ENCODE results near the gene GSG1. TPM values are rescaled to one million over a fixed set of nuclear protein-coding genes. Genes with fewer than 3 reads are reported as not detected.

Gene GSG1
- total and polyA plus RNA-seq, 2 of the 8 experiments (the other 6 are each of a cell fraction or from before 2014, with no cell fraction given): 0.89 to 1.4 TPM

DNA sequence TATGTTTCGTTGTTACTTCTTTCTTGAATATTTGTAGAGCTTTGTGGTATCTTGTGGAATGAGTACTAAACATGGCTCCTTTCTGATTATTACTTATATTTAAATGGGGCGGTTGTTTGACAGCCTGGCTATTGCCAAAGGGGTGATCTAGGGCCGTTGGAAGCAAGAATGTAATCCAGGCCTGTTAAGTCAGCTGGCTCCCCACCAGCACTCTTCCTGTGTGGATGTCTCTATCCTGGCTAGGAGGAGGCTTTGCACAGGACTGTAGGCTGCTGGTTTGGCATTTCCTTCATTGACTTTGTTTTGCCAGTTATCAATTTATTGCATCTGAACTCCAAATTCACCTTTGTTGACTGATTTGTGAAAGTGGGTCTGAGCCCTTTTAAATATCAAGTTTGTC lies 53.7 kb downstream of the GSG1 start:
- H3K4ac ChIP-seq (replicated peaks; ENCODE audit: insufficient read length, low read depth, low read length): no peak overlapping the region
- H3K23ac ChIP-seq (ENCODE audit: insufficient read length): no peak overlapping the region
- FAIRE-seq (peak; percentile 7), DNase-seq (ENCODE audit: low read depth in 1 of 2, low spot score in 2 of 2) (no peak)
- H3K23me2 ChIP-seq (ENCODE audit: low read depth, low read length): peaks cover 2% of the 10 kb centered on the region; the same call in 1 of the 2 replicates
- H4K91ac ChIP-seq (replicated peaks; ENCODE audit: insufficient read length, low read length): no peak overlapping the region
- H3K14ac ChIP-seq (ENCODE audit: insufficient read length): no peak overlapping the region
- peaks cover 2% of the 10 kb centered on the region; the same call in 1 of the 2 replicates for H3K79me1 ChIP-seq (ENCODE audit: low read depth, low read length)
- H3K4me1 ChIP-seq (replicated peaks in 1 of 4; ENCODE audit: control insufficient read depth in 3 of 4, insufficient read depth in 4 of 4, low read length in 3 of 4): peaks cover 0 to 7% (median 4%) of the 10 kb centered on the region in 4 experiments; a peak in 3 of 7 replicates
- H3K18ac ChIP-seq (ENCODE audit: extremely low read depth, low read length): no peak overlapping the region
- H2BK5ac ChIP-seq (ENCODE audit: low read depth, low read length): no peak overlapping the region
- no peak overlapping the region for H2AFZ ChIP-seq (ENCODE audit: low read length)
- CTCF ChIA-PET (ENCODE audit: partially characterized antibody): interaction anchor here (1.0 to 1.2 kb wide), 2 partner anchors 64 to 134 kb away, joined by 3 to 5 read pairs; no protein-coding TSS in a partner anchor
- no peak overlapping the region for H3K27ac ChIP-seq (ENCODE audit: low read depth, low read length)
- no peak overlapping the region for H2BK120ac ChIP-seq (replicated peaks; ENCODE audit: low read depth, low read length)
- WGBS, 2 experiments (ENCODE audit: extremely low coverage in 1 of 2, insufficient coverage in 1 of 2, insufficient read length in 1 of 2, insufficient replicate concordance in 2 of 2, low coverage in 1 of 2, low lambda C conversion rate in 2 of 2, missing lambda C conversion rate in 1 of 2): 84% methylated on average over 3 of the region's 3 CpGs; no CpG with 5 or more reads in 1 of the 2 experiments
- H4K8ac ChIP-seq (ENCODE audit: extremely low read depth, insufficient read depth, low read length): no peak overlapping the region
- H3K9ac ChIP-seq (replicated peaks in 1 of 4; ENCODE audit: extremely low read depth in 1 of 4, low read depth in 3 of 4, low read length in 3 of 4): no peak overlapping the region
- H4K20me1 ChIP-seq (replicated peaks in 1 of 2; ENCODE audit: control insufficient read depth in 1 of 2, insufficient read depth in 2 of 2, low read length in 2 of 2): peaks cover 0 to 1% of the 10 kb centered on the region in 2 experiments
- no peak overlapping the region for H2AK5ac ChIP-seq (ENCODE audit: low read depth, low read length)
- no peak overlapping the region for H3K56ac ChIP-seq (replicated peaks; ENCODE audit: insufficient read length, low read depth, low read length)
- peaks cover 0 to 63% of the 10 kb centered on the region in 2 experiments; a peak in 2 of 4 replicates for H3K79me2 ChIP-seq (ENCODE audit: control insufficient read depth in 1 of 2, insufficient read depth in 2 of 2, low read length in 2 of 2)
- H2BK15ac ChIP-seq (ENCODE audit: low read length): no peak overlapping the region
- no peak overlapping the region for H3K4me2 ChIP-seq (ENCODE audit: insufficient read depth in 1 of 2, low read depth in 2 of 2, low read length in 2 of 2)
- H3K4me3 ChIP-seq (ENCODE audit: extremely low read depth in 1 of 4, insufficient read depth in 2 of 4, low read depth in 3 of 4, low read length in 4 of 4): no peak overlapping the region
- H2BK20ac ChIP-seq (ENCODE audit: low read length): no peak overlapping the region
- no peaks in the 10 kb centered on the region for H3K27me3 ChIP-seq (replicated peaks in 1 of 4; ENCODE audit: control insufficient read depth in 3 of 4, extremely low read depth in 1 of 4, insufficient read depth in 3 of 4, low read length in 3 of 4)
- H3K9me3 ChIP-seq (ENCODE audit: insufficient read depth in 2 of 2, low read depth in 1 of 2, low read length in 1 of 2): peaks cover 12 to 14% of the 10 kb centered on the region in 2 experiments; a peak in 3 of 4 replicates
- no peak overlapping the region for H4K5ac ChIP-seq (ENCODE audit: insufficient read length, low read depth, low read length)
- H3K36me3 ChIP-seq (ENCODE audit: control insufficient read depth in 2 of 4, insufficient read depth in 4 of 4, low read length in 3 of 4): no peaks in the 10 kb centered on the region; a peak in 5 of 8 replicates
- POLR2A ChIA-PET (ENCODE audit: partially characterized antibody): interaction anchor here (0.7 to 1.3 kb wide), 2 partner anchors 16 to 37 kb away, joined by 3 read pairs; no protein-coding TSS in a partner anchor
- no peak overlapping the region for H2BK12ac ChIP-seq (ENCODE audit: low read depth, low read length)
- no peak for TF ChIP-seq TBP (IDR thresholded peaks at IDR 0.05; ENCODE audit: low read depth, low read length)
- no peak for TF ChIP-seq POU5F1 (IDR thresholded peaks at IDR 0.05; ENCODE audit: low read depth, low read length)
- no peak for TF ChIP-seq FOSL1 (IDR thresholded peaks at IDR 0.05; ENCODE audit: insufficient read depth, low read depth, low read length)
- TF ChIP-seq SAP30 (IDR thresholded peaks at IDR 0.05; ENCODE audit: insufficient read depth, insufficient replicate concordance, low read length): no peak
- TF ChIP-seq SP4 (IDR thresholded peaks at IDR 0.05; ENCODE audit: low read length): no peak
- TF ChIP-seq, protein P1, sequence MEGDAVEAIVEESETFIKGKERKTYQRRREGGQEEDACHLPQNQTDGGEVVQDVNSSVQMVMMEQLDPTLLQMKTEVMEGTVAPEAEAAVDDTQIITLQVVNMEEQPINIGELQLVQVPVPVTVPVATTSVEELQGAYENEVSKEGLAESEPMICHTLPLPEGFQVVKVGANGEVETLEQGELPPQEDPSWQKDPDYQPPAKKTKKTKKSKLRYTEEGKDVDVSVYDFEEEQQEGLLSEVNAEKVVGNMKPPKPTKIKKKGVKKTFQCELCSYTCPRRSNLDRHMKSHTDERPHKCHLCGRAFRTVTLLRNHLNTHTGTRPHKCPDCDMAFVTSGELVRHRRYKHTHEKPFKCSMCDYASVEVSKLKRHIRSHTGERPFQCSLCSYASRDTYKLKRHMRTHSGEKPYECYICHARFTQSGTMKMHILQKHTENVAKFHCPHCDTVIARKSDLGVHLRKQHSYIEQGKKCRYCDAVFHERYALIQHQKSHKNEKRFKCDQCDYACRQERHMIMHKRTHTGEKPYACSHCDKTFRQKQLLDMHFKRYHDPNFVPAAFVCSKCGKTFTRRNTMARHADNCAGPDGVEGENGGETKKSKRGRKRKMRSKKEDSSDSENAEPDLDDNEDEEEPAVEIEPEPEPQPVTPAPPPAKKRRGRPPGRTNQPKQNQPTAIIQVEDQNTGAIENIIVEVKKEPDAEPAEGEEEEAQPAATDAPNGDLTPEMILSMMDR (IDR thresholded peaks at IDR 0.05; ENCODE audit: control extremely low read depth in 1 of 3, insufficient read depth in 1 of 3, low read depth in 1 of 3, low read length in 3 of 3): no peak
- TF ChIP-seq YY1 (IDR thresholded peaks at IDR 0.05; ENCODE audit: low read depth, low read length): no peak
- TF ChIP-seq, protein P2, sequence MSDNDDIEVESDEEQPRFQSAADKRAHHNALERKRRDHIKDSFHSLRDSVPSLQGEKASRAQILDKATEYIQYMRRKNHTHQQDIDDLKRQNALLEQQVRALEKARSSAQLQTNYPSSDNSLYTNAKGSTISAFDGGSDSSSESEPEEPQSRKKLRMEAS (IDR thresholded peaks at IDR 0.05): no peak
- no peak for TF ChIP-seq MAFK (IDR thresholded peaks at IDR 0.05; ENCODE audit: low read depth, low read length)
- TF ChIP-seq CBX5 (IDR thresholded peaks at IDR 0.05; ENCODE audit: low read depth, low read length): no peak
- TF ChIP-seq CTBP2 (IDR thresholded peaks at IDR 0.05; ENCODE audit: borderline replicate concordance, insufficient read depth, insufficient read length, low read length): no peak

Data from H1 (cell line).